Measurements from ENCODE around the gene MRPL24.

GRCh38 chr1:156692925-156693847 is 47.7 kb downstream of the MRPL24 start:
- TF ChIP-seq CTCF (IDR thresholded peaks at IDR 0.05 in 4 of 5, conservative IDR thresholded peaks at IDR 0.05 in 1 of 5) (no peak), POLR2A (IDR thresholded peaks at IDR 0.05) (no peak)

Measured in gastrocnemius medialis (tissue), 4 donors.